ENCODE data around the gene FLCN. TPM values are rescaled to one million over a fixed set of nuclear protein-coding genes. Genes with fewer than 3 reads are reported as not detected.

Gene FLCN
- total RNA-seq, 1 donor, result 67.3 TPM

- no peak overlapping the region for H3K4me3 ChIP-seq (ENCODE audit: low read depth, low read length)
- TF ChIP-seq CTCF (IDR thresholded peaks at IDR 0.05; ENCODE audit: insufficient read depth, low read length), result no peak
- no peak for DNase-seq (ENCODE audit: low read depth)
These were observed 61.6 kb downstream of the FLCN start for GRCh38 chr17:17175340-17175739.

GRCh38 chr17:17173921-17174320 is 63.0 kb downstream of the FLCN start:
- no peak for DNase-seq (ENCODE audit: low read depth)
- no peak for TF ChIP-seq CTCF (IDR thresholded peaks at IDR 0.05; ENCODE audit: insufficient read depth, low read length)
- no peak overlapping the region for H3K4me3 ChIP-seq (ENCODE audit: low read depth, low read length)

- no peak for TF ChIP-seq CTCF (IDR thresholded peaks at IDR 0.05; ENCODE audit: insufficient read depth, low read length)
- no peak overlapping the region for H3K4me3 ChIP-seq (ENCODE audit: low read depth, low read length)
- no peak for DNase-seq (ENCODE audit: low read depth)
These were observed 64.0 kb downstream of the FLCN start for GRCh38 chr17:17172990-17173389.

GRCh38 chr17:17172001-17172939 is 64.7 kb downstream of the FLCN start:
- TF ChIP-seq CTCF (IDR thresholded peaks at IDR 0.05; ENCODE audit: insufficient read depth, low read length), result no peak
- no peak overlapping the region for H3K4me3 ChIP-seq (ENCODE audit: low read depth, low read length)
- no peak for DNase-seq (ENCODE audit: low read depth)

GRCh38 chr17:17171186-17171585 is 65.8 kb downstream of the FLCN start:
- no peak overlapping the region for H3K4me3 ChIP-seq (ENCODE audit: low read depth, low read length)
- no peak for TF ChIP-seq CTCF (IDR thresholded peaks at IDR 0.05; ENCODE audit: insufficient read depth, low read length)
- DNase-seq (ENCODE audit: low read depth), result no peak

GRCh38 chr17:17170346-17170985 is 66.5 kb downstream of the FLCN start:
- DNase-seq (ENCODE audit: low read depth), result peak; percentile 64
- no peak overlapping the region for H3K4me3 ChIP-seq (ENCODE audit: low read depth, low read length)
- no peak for TF ChIP-seq CTCF (IDR thresholded peaks at IDR 0.05; ENCODE audit: insufficient read depth, low read length)

Data from fibroblast of the aortic adventitia (primary cell).